GM18502 (cell line): Measurements from ENCODE around the gene SPACA7.

Experiments used
- ATAC-seq: cut with Tn5 transposase; IDR thresholded peaks from one replicate; pipeline ENCODE4 v1.9.1; 2021; ENCODE audit warnings: mild to moderate bottlenecking; ENCODE audit not compliant: unreplicated experiment, poor library complexity

Gene SPACA7

DNA sequence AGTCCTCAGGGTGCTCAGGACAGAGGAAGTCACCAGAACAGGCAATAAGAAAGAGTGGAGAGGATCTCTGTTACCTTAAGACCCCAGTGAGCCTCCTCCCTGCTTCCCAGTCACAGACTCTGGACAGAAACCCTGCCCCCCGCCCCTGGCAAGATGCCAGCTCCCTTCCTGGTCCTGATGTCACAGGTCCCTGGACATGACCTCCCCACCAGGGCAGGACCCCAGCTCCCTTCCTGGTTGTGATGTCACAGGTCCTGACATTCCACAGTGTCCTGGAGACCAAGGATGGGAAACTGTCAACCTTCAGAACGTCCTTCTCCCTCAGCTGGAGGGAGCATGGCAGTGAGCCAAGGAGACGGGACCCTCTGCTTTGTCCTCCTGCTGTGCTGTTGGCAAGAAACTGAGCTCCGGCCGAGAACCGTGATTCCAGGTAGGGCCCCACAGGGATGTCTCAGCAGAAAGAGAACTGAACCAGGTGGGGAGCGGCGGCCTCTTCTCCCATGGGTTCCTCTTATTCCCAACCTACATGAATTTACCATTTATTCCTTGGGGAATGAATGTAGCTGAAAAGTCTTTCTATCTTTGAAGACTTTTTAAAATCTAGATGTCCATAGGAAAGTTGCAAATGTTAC is at the start of gene SPACA7:
Gene SPACA7, plus strand, starts transcription at position 306 of the 632 bp plus-strand sequence. Its CDS starts 31 bp downstream, at position 337.
- ATAC-seq: no peak

DNA sequence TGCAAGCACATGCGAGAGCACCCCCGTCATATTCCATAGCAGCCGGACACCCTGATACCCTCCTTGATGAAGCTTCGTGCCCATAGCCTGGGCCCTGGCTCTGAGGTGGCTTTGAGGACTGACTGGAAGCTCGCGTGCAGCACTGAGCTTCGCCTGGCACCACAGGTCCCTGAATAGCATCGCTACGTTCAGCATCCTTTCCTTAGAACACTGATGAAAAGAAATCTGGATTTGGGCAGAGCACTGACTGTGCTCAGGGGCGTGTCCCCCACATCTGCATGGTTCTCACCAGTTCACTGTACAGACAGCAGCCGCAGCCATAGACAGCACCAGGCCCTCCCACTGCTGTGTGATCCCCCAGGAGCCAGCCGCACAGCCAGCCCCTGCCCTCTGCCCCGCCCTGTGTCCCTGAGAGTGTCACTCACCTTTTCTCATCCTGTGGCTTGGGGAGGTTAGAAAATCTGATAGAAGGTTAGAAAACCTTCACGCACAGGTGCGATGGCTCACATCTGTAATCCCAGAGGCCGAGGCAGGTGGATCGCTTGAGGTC is 49.3 kb upstream of the SPACA7 start:
- ATAC-seq: no peak

- ATAC-seq: no peak
Measured at GRCh38 chr13:112328936-112329335, 47.2 kb upstream of the SPACA7 start.

DNA sequence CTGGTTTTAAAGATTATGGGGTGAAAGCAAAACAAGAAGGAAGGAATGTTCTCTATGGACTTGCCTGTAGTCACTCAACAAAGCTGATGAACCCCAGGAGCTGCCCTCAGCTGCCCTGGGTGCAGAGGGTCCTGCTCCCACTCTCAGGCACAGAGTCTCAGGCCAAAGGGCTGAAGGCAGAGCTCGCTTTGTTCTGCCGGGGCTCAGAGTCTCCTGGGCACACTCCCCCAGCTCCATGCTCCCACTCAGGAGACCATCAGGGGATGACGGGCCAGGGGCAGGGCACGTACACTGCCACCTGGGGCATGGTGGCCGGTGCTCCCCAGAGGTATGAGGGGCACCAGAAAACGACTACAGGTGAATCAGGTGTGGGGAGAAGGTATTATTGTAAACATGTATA is 46.8 kb upstream of the SPACA7 start:
- no peak for ATAC-seq

- no peak for ATAC-seq
Measured at GRCh38 chr13:112330066-112330465, 46.1 kb upstream of the SPACA7 start.

DNA sequence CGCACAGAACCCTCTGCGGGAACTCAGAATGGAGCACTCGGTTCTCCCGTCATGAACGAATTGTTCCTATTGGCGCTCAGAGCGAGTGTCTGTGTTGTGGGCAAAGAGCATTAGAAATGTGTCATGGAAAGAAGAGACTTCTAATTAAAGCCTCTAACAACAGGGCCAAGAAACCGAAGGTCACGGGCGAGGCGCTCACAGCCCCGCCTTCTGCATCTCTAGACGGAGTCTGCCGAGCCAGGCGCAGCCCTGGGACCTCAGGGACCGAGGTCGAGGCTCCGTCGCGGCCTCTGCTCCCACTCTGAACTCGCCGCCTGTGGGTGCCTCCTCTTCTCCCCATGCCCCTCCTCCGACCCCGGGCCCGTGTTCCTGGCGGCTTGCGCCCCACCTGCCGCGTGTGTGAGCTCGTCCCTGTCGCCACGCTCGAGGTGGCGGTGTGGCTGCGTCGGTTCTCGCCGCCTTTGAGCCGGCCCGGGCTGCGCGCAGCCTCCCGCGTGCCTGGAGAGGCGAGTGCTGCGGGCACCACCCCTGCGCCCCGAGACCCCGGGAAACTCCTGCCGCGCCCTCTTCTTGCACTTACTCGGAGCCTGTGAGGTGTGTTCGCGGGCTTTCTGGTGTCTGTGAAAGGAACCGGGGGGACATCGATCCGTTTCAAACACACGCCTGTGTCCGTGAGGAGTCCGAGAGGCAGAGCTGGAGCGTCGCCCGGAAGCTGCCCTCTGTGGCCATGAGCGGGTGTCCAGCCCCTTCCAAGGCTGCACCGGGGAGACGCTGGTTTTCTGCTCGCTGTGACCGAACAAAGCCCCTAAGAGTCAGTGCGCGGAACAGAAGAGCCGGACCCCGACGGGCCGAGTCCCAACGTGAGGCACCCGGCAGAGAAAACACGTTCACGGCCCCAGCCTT is 45.4 kb upstream of the SPACA7 start:
- ATAC-seq: no peak

GRCh38 chr13:112331675-112332074 is 44.5 kb upstream of the SPACA7 start:
- no peak for ATAC-seq

DNA sequence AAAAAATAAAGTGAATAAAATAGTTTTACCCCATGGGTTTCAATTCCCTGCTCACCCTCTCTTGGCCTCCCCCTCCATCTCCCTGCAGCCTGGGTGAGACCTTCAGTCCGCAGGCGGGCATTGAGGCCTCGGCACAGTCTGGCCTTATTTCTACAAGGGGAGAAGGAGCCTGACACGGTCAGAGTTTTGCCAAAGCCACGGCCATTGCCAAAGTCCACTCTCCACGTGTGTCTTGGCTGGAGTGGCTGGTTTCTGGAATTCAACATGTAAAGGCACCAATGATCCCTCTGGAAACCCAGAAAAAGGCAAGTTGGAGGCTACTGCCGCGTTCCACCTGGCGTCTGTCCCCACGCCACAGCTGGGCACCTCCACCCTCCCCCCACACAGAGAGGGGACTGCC is 43.4 kb upstream of the SPACA7 start:
- ATAC-seq: no peak

GRCh38 chr13:112333756-112334543 is 42.2 kb upstream of the SPACA7 start:
- ATAC-seq: no peak

- ATAC-seq: no peak
Measured at GRCh38 chr13:112335135-112335534, 41.0 kb upstream of the SPACA7 start.

GRCh38 chr13:112341446-112341845 is 34.7 kb upstream of the SPACA7 start:
- no peak for ATAC-seq

DNA sequence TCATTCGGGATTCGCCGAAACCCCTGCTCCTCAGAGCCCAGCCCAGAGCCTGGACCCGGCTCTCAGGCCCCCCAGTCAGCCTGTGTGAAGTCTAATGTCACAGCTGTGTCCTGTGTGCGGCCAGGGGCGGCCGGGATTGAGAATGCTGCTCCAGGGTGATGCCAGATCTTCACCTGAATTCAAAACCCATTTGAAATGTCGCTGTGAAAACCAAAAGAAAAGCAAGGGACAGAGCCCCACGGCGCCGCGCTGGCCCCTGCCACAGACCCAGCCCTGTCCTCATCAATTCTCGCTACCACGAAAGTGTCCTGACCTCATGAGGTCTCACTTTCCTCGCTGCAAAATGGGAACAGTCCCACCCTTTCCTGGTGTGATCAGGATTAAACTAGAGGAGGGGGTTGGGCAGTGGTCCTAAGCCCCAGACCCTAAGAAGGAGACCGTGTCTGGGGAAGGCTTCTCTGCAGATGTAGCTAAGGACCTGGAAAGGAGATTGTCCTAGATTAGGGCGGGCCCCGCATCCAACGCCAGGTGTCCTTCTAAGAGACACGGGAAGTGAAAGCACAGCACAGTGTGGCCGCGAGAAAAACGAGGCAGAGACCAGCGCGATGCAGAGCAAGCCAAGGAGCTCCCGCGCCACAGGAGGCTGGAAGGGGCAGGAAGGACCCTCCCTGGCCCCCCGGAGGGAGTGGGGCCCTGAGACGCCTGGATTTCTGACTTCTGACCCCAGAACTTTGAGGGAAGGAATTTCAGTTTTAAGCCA is 34.0 kb upstream of the SPACA7 start:
- no peak for ATAC-seq

GRCh38 chr13:112342841-112343361 is 33.3 kb upstream of the SPACA7 start:
- no peak for ATAC-seq

DNA sequence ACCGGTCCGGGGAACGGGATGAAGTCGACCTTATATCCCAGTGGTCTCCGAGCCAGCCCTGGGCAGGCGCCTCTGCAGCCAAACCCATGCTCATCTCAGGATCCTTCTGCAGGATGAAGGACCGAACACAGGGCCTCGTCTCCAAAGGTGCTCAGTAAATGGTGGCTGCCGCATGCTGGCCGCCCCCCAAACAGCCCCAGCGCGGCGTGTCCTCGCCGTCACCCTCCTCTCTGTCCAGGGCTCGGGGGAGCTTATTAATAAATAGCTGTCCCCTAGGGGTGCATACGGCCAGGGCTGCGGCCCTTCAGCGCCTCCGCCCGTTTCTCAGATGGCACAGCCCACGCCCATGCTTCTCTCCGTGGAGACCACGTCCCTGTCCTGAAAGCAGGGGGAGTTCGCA is 32.6 kb upstream of the SPACA7 start:
- no peak for ATAC-seq

- ATAC-seq: no peak
Measured at GRCh38 chr13:112345826-112346172, 30.4 kb upstream of the SPACA7 start.

- no peak for ATAC-seq
Measured at GRCh38 chr13:112346173-112346898, 29.8 kb upstream of the SPACA7 start.

- ATAC-seq: no peak
Measured at GRCh38 chr13:112346899-112347229, 29.3 kb upstream of the SPACA7 start.

- no peak for ATAC-seq
Measured at GRCh38 chr13:112347986-112348385, 28.2 kb upstream of the SPACA7 start.

DNA sequence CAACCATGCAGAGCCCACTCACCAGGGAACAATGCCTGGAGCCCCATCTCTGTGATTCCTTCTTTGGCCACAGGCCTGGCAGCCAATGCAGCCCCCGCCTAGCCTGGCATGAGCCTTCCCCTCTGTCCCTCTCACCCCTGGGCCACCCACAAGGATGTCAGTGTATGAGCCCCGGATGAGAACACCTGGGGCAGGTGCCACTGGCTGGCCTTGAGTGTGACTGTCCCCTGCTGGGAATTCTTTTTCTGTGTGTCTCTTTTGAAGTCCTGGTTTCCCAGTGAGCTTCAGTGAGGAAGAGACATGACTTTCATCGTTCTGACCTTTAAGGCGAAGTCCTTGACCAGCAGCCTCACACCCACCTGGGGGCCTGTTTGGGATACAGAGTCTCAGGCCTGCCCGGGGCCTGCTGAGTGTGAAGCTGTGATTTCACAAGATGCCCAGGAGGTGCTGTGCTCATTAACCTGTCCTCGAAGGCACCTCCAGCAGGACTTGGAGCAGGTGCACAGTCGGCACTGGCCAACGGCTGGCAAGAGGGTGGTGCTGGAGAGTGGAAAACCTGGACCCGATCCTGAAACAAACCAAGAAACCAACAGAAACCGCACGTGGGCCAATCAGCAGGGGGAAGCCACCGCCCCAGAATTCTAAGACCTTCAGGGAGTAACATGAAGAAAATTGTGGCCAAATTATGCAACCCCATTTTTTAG is 27.4 kb upstream of the SPACA7 start:
- no peak for ATAC-seq
